Hindlimb muscle (tissue), 1 donor: ENCODE results near the gene MOGAT3. TPM values are rescaled to one million over a fixed set of nuclear protein-coding genes. Genes with fewer than 3 reads are reported as not detected.

Experiments
- DNase-seq: peaks from one replicate; pipeline ENCODE4 v3.0.0-alpha.2; 2013
- polyA plus RNA-seq: library from polyadenylated mRNA; unstranded; fragments of 120-200 nt; gene quantifications from one replicate; pipeline ENCODE4 v1.2.1, GENCODE V29; 2013; ENCODE audit not compliant: insufficient read length

The MOGAT3 gene
- polyA plus RNA-seq, 1 donor, result not detected

- no peak for DNase-seq
These were observed 28.6 kb downstream of the MOGAT3 start for GRCh38 chr7:101172005-101172853.

GRCh38 chr7:101171442-101171837 is 29.4 kb downstream of the MOGAT3 start:
- DNase-seq, result no peak

GRCh38 chr7:101170617-101171441 is 30.0 kb downstream of the MOGAT3 start:
- DNase-seq, result no peak

GRCh38 chr7:101169838-101170551 is 30.8 kb downstream of the MOGAT3 start:
- no peak for DNase-seq

GRCh38 chr7:101169110-101169837 is 31.6 kb downstream of the MOGAT3 start:
- DNase-seq, result no peak

- DNase-seq, result no peak
These were observed 32.3 kb downstream of the MOGAT3 start for GRCh38 chr7:101168412-101169049.

GRCh38 chr7:101167645-101168411 is 33.0 kb downstream of the MOGAT3 start:
- no peak for DNase-seq

GRCh38 chr7:101166909-101167644 is 33.8 kb downstream of the MOGAT3 start:
- no peak for DNase-seq

GRCh38 chr7:101166648-101166908 is 34.3 kb downstream of the MOGAT3 start:
- no peak for DNase-seq

- no peak for DNase-seq
These were observed 34.7 kb downstream of the MOGAT3 start for GRCh38 chr7:101165958-101166647.

- DNase-seq, result peak; percentile 92
These were observed 35.5 kb downstream of the MOGAT3 start, which contains the start of gene VGF for GRCh38 chr7:101165075-101165957. Gene VGF (minus strand): TSS chr7:101165569. CDS start chr7:101164843, 726 bp downstream.

- DNase-seq, result no peak
These were observed 36.6 kb downstream of the MOGAT3 start for GRCh38 chr7:101164071-101164840.

GRCh38 chr7:101163279-101164070 is 37.4 kb downstream of the MOGAT3 start:
- DNase-seq, result no peak

- DNase-seq, result no peak
These were observed 38.1 kb downstream of the MOGAT3 start for GRCh38 chr7:101162551-101163278.

- DNase-seq, result no peak
These were observed 39.0 kb downstream of the MOGAT3 start for GRCh38 chr7:101161692-101162471.
